ENCODE results near the gene ATRNL1. TPM values are rescaled to one million over a fixed set of nuclear protein-coding genes. Genes with fewer than 3 reads are reported as not detected.

The ATRNL1 gene
- total RNA-seq, 1 experiment from 2014 or later: 1.3 TPM

DNA sequence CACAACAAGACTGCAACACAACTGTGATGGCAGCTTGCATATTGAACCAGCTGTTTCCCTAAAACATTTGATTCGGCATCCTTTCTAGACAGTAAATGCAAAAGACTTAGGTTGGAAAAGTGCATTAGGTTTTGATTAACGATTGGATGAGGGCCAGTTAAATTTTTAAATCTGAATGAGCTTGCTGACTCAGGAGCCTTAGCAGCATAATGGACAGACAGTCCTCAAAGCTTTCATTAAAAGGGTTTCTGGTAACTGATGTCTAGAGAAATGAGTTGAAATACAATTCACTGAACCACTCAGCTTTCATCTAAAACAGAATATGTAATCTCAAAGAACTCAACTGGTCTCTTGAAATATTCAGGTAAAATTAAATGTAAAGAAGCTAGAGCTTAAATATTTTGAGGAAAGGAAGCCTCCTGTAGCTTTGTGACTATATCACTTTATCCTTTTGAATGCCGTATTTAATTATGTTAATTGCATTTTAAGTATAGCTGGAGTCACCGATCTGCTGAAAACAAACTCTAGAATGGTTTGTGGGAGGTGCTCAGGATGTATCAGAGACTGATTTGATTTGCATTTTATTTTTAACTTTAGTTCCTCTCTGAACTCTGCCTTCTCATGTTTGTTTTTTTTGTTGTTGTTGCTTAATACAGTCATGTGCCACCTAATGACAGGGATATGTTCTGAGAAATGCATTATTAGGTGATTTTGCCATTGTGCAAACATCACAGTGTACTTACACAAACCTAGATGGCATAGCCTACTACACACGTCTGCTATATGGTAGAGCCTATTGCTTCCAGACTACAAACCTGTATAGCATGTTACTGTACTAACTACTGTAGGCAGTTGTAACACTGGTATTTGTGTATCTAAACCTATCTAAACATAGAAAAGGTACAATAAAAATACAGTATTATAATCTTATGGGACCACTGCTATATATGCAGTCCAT, 29.2 kb upstream of the ATRNL1 start (continued):
- no peak for TF ChIP-seq CTCF (IDR thresholded peaks at IDR 0.05 in 2 of 3, conservative IDR thresholded peaks at IDR 0.05 in 1 of 3; ENCODE audit: borderline replicate concordance in 1 of 3, insufficient read depth in 1 of 3, low read depth in 2 of 3, low read length in 2 of 3)
- no peak for TF ChIP-seq TCF7L2 (IDR thresholded peaks at IDR 0.05; ENCODE audit: borderline replicate concordance, extremely low read depth, insufficient read depth, insufficient read length)
- no peak for TF ChIP-seq SIN3A (IDR thresholded peaks at IDR 0.05; ENCODE audit: low read depth)
- no peak for TF ChIP-seq YY1 (IDR thresholded peaks at IDR 0.05; ENCODE audit: extremely low read depth, insufficient replicate concordance, low read depth, low read length)
- TF ChIP-seq SRF (IDR thresholded peaks at IDR 0.05; ENCODE audit: low read depth): no peak
- no peak for TF ChIP-seq ELF1 (IDR thresholded peaks at IDR 0.05; ENCODE audit: borderline replicate concordance, low read depth)
- TF ChIP-seq ZBTB33 (IDR thresholded peaks at IDR 0.05; ENCODE audit: extremely low read depth, insufficient replicate concordance, low read length): no peak
- no peak for TF ChIP-seq ZFX (IDR thresholded peaks at IDR 0.05)
- no peak for TF ChIP-seq CBX3 (IDR thresholded peaks at IDR 0.05; ENCODE audit: low read depth)
- no peak for TF ChIP-seq ATF3 (IDR thresholded peaks at IDR 0.05)
